ENCODE measurements around the gene ZNF41. TPM values are rescaled to one million over a fixed set of nuclear protein-coding genes. Genes with fewer than 3 reads are reported as not detected.

ZNF41 gene
- total RNA-seq, 4 donors from 2014 or later, result 11.0 to 18.1 (median 14.5) TPM

DNA sequence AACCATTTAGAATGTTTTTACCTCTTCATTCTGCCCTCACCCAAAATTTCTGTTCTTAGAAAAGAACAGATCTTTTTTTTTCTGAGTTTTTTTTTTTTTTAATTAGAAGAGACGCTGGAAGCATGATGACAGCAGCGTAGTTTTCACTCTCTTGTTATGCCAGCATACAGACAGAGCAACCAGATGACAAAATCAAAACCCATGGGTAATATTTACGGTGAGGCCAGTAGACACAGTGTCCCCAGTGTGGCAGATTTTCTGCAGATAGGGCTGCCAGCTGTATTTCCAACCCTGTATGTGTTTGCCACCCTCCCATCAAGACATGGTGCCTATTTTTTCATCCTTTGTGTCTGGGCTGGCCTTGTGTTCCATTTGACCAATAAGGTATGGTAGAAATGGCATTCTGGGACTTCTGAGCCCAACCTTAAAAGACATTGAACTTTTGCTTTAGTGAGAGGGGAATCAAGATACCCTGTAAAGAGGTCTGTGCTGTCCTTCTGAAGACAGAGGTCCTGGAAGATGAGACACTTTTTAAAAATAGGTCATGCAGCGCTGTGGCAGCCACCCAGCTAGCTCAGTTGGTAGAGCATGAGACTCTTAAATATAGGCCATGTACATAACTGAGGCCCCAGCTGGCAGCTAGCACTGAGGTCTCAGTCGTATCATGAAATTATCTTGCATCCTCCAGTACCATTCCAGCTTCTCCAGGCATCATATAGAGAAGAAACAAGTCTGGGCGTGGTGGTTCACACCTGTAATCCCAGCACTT, 6.7 kb upstream of the ZNF41 start:
- H3K4me3 ChIP-seq (replicated peaks in 1 of 3), result no peak overlapping the region
- H3K36me3 ChIP-seq, result no peaks in the 10 kb centered on the region
- no peaks in the 10 kb centered on the region for H3K4me1 ChIP-seq
- H3K27ac ChIP-seq, result no peak overlapping the region
- no peaks in the 10 kb centered on the region for H3K9me3 ChIP-seq
- WGBS, 2 donors, result 95 to 99% methylated on average over 4 to 6 of the region's 6 CpGs
- intact Hi-C loops (cut with DNase I), result no loop called here
- no peak for DNase-seq
- H3K27me3 ChIP-seq, result no peaks in the 10 kb centered on the region
- no peak for TF ChIP-seq POLR2A (IDR thresholded peaks at IDR 0.05)
- TF ChIP-seq, protein P1, sequence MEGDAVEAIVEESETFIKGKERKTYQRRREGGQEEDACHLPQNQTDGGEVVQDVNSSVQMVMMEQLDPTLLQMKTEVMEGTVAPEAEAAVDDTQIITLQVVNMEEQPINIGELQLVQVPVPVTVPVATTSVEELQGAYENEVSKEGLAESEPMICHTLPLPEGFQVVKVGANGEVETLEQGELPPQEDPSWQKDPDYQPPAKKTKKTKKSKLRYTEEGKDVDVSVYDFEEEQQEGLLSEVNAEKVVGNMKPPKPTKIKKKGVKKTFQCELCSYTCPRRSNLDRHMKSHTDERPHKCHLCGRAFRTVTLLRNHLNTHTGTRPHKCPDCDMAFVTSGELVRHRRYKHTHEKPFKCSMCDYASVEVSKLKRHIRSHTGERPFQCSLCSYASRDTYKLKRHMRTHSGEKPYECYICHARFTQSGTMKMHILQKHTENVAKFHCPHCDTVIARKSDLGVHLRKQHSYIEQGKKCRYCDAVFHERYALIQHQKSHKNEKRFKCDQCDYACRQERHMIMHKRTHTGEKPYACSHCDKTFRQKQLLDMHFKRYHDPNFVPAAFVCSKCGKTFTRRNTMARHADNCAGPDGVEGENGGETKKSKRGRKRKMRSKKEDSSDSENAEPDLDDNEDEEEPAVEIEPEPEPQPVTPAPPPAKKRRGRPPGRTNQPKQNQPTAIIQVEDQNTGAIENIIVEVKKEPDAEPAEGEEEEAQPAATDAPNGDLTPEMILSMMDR (IDR thresholded peaks at IDR 0.05), result no peak

DNA sequence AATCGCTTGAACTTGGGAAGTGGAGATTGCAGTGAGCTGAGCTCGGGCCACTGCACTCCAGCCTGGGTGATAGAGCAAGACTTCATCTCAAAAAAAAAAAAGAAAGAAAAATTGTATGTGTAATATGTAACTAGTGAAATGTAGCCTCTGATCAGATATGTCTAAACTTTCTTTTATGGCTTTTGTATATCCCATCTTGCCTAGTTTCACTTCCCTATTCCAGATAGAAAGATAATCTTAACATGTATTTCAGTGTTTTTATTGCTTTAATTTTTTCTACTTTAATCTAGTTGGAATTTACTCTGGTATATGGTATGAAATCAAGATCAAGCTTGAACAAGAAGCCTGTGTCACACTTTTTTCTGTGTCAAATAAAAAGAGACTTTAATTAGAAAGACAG, 1.9 kb upstream of the ZNF41 start:
- Histone ChIP-seq H3K27ac (no peak overlapping the region), H3K4me1 (no peaks in the 10 kb centered on the region), H3K4me3 (replicated peaks in 1 of 3) (no peak overlapping the region), H3K9me3 (no peaks in the 10 kb centered on the region), H3K36me3 (no peaks in the 10 kb centered on the region), H3K27me3 (no peaks in the 10 kb centered on the region)
- intact Hi-C loops (cut with DNase I), result no loop called here
- TF ChIP-seq, protein P1 (IDR thresholded peaks at IDR 0.05), result no peak
- TF ChIP-seq POLR2A (IDR thresholded peaks at IDR 0.05), result no peak
- DNase-seq, result no peak
- WGBS, 2 donors, result 85 to 87% methylated on average over 2 of the region's 2 CpGs

DNA sequence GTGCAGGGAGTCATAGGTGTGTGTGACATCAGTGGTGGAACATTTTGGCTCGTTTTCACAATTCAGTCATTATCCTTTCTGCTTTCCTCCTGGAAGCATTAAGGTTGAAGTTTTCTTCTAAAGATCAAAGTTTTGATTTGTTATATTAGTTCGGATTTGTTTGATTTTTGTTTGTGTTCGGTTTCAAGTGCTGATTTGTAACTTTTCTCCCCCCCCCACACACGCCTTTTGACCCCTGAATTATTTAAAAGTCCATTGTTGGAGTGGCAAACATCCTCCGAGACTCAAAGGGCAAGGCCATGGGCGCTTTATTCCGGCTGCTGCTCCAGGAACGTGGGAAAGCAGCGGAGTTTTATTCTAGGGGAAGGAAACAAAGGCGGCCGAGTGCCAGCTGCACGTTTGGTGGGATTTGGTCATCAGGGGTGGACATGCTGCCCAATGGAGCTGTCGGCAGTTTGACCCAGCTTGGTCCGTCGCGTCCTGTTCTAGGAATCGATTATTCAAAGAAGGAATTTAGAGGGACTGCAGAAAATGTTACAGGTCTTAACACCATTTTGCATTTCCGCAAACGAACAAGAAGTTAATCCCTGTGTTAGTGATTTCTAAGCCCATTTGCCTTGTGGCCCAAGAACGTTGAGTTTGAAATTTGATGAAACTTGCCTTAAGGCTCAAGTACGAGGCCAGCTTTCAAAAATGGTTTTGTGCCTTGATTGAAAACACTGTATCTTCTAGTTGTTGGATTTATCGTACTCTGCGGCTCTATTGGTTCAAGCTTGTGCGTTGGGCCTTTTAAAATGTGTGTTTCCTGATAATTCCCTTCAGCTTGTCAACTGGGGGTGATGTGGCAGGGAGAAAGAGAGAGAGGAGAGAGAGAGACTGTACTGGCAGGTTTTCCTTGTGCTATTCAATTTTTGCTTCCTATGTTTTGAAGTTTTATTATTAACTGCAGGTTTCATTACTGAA, 565 bp upstream of the ZNF41 start:
- H3K27me3 ChIP-seq, result no peaks in the 10 kb centered on the region
- peak overlapping the region; percentile 30 to 71 (median 33) for H3K4me3 ChIP-seq (replicated peaks in 1 of 3)
- TF ChIP-seq POLR2A (IDR thresholded peaks at IDR 0.05), result no peak
- TF ChIP-seq, protein P1 (IDR thresholded peaks at IDR 0.05), result no peak
- H3K27ac ChIP-seq, result peak overlapping the region; percentile 90 to 91 (median 90)
- WGBS, 2 donors, result 3 to 6% methylated on average over 22 to 24 of the region's 24 CpGs
- intact Hi-C loops (cut with DNase I), result no loop called here
- H3K4me1 ChIP-seq, result no peaks in the 10 kb centered on the region
- H3K36me3 ChIP-seq, result no peaks in the 10 kb centered on the region
- no peaks in the 10 kb centered on the region for H3K9me3 ChIP-seq
- peak; percentile 10 to 14 for DNase-seq

DNA sequence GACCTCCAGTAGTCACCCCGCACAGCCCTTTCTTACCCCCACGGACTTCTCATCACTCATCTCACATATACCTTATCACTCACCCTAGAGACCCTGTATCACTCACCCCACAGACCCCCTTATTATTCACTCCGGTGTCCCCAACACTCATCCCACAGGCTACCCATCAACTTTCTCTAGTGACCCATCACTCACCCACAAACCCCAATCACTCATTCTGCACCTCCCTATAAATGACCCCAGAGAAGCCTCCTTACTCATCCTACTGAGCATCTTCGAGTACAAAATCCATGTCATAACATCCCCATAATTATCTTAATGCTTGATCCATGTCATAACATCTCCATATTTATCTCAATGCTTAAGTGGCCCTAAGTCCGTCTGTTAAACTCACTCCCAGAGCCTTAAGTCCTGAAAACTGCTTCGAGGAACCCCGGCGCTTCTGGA, 934 bp downstream of the ZNF41 start:
- Histone ChIP-seq H3K27ac (peak overlapping the region in 2 of 3 donors; percentile 90 to 91), H3K27me3 (no peaks in the 10 kb centered on the region), H3K4me3 (replicated peaks in 1 of 3) (peak overlapping the region in 1 of 3 donors; percentile 71), H3K4me1 (no peaks in the 10 kb centered on the region), H3K36me3 (no peaks in the 10 kb centered on the region), H3K9me3 (no peaks in the 10 kb centered on the region)
- TF ChIP-seq, protein P1 (IDR thresholded peaks at IDR 0.05), result no peak
- TF ChIP-seq POLR2A (IDR thresholded peaks at IDR 0.05), result no peak
- intact Hi-C loops (cut with DNase I), result no loop called here
- no peak for DNase-seq
- WGBS, 2 donors, result 4 to 22% methylated on average over 7 to 8 of the region's 8 CpGs

Measured in thyroid gland (tissue), 4 donors.